HFFc6 (cell line): ENCODE results near the gene ERICH3. TPM values are rescaled to one million over a fixed set of nuclear protein-coding genes. Genes with fewer than 3 reads are reported as not detected.

ENCODE experiments used
- DNase-seq: peaks from one replicate; pipeline ENCODE4 v3.0.0-alpha.2; 2018
- H3K27ac Mint-ChIP-seq: 2 replicates; pipeline ENCODE4 v1.8.0; 2020; ENCODE audit warnings: mild to moderate bottlenecking, mixed read lengths
- H3K27me3 Mint-ChIP-seq: 2 replicates; pipeline ENCODE4 v1.8.0; 2021; ENCODE audit warnings: mild to moderate bottlenecking, moderate library complexity, mixed read lengths; ENCODE audit not compliant: insufficient read depth
- H3K36me3 Mint-ChIP-seq: 2 replicates; pipeline ENCODE4 v1.8.0; 2021; ENCODE audit warnings: low read depth, mixed read lengths
- H3K4me1 Mint-ChIP-seq: 2 replicates; pipeline ENCODE4 v1.8.0; 2020; ENCODE audit warnings: low read depth, mixed read lengths
- H3K4me3 Mint-ChIP-seq: 2 replicates; pipeline ENCODE4 v1.8.0; 2020; ENCODE audit warnings: mild to moderate bottlenecking, moderate library complexity, mixed read lengths
- H3K9me3 Mint-ChIP-seq: 2 replicates; pipeline ENCODE4 v1.8.0; 2020; ENCODE audit warnings: mild to moderate bottlenecking, mixed read lengths
- CTCF ChIP-seq: fragments of 200-600 bp; sonication (generic); IDR thresholded peaks from 2 replicates; pipeline ENCODE4 v1.5.0; 2021; ENCODE audit warnings: antibody characterized with exemption, mild to moderate bottlenecking
- total RNA-seq, 6 experiments: library from RNA; stranded (reverse); fragmentation: NEBNext Ultra II Directional; extraction: Animal tissue kit (Norgen Biotek cat#: 25700); gene quantifications; 2 replicates in 1 of 6; 3 replicates in 5 of 6; pipeline ENCODE4 v1.2.3, GENCODE V29; 2021

ERICH3 gene
- total RNA-seq, 6 experiments from 2014 or later = not detected

GRCh38 chr1:74531796-74532195 lies 141.8 kb downstream of the ERICH3 start:
- Mint-ChIP-seq H3K27me3 (no peaks in the 10 kb centered on the region; the same call in 1 of the 2 replicates), H3K4me1 (no peaks in the 10 kb centered on the region), H3K36me3 (no peaks in the 10 kb centered on the region; the same call in 1 of the 2 replicates), H3K4me3 (no peak overlapping the region), H3K9me3 (peaks cover 20% of the 10 kb centered on the region), H3K27ac (no peak overlapping the region)
- TF ChIP-seq CTCF = no peak
- DNase-seq = no peak

GRCh38 chr1:74530892-74531291 lies 142.7 kb downstream of the ERICH3 start:
- no peak for DNase-seq
- Mint-ChIP-seq H3K36me3 (no peaks in the 10 kb centered on the region; the same call in 1 of the 2 replicates), H3K9me3 (peaks cover 20% of the 10 kb centered on the region), H3K27ac (no peak overlapping the region), H3K4me3 (no peak overlapping the region), H3K27me3 (no peaks in the 10 kb centered on the region; the same call in none of the 2 replicates), H3K4me1 (no peaks in the 10 kb centered on the region)
- TF ChIP-seq CTCF = no peak

- no peaks in the 10 kb centered on the region for H3K4me1 Mint-ChIP-seq
- no peak for TF ChIP-seq CTCF
- H3K27ac Mint-ChIP-seq = no peak overlapping the region
These were observed 145.5 kb downstream of the ERICH3 start for GRCh38 chr1:74528123-74528522.

GRCh38 chr1:74526708-74527107 lies 146.9 kb downstream of the ERICH3 start:
- peaks cover 23% of the 10 kb centered on the region for H3K9me3 Mint-ChIP-seq
- no peaks in the 10 kb centered on the region; the same call in none of the 2 replicates for H3K27me3 Mint-ChIP-seq
- no peak for TF ChIP-seq CTCF
- no peak overlapping the region for H3K4me3 Mint-ChIP-seq
- no peaks in the 10 kb centered on the region; the same call in 1 of the 2 replicates for H3K36me3 Mint-ChIP-seq
- no peaks in the 10 kb centered on the region for H3K4me1 Mint-ChIP-seq
- no peak for DNase-seq
- H3K27ac Mint-ChIP-seq = no peak overlapping the region

More at GRCh38 chr1:74528123-74528522, 145.5 kb downstream of the ERICH3 start:
- Mint-ChIP-seq H3K36me3 (no peaks in the 10 kb centered on the region; the same call in 1 of the 2 replicates), H3K27me3 (no peaks in the 10 kb centered on the region; the same call in none of the 2 replicates), H3K4me3 (no peak overlapping the region), H3K9me3 (peaks cover 23% of the 10 kb centered on the region)
- no peak for DNase-seq

- Mint-ChIP-seq H3K9me3 (peaks cover 31% of the 10 kb centered on the region), H3K4me3 (no peak overlapping the region), H3K4me1 (no peaks in the 10 kb centered on the region), H3K36me3 (no peaks in the 10 kb centered on the region; the same call in 1 of the 2 replicates), H3K27ac (no peak overlapping the region), H3K27me3 (no peaks in the 10 kb centered on the region; the same call in none of the 2 replicates)
- DNase-seq = no peak
- no peak for TF ChIP-seq CTCF
These were observed 149.6 kb downstream of the ERICH3 start for GRCh38 chr1:74523873-74524480.
